Activated CD8-positive, alpha-beta memory T cell treated with anti-CD3 and anti-CD28 coated beads for 4 hours (primary cell): ENCODE data around the gene ASAP2.

Experiments
- DNase-seq, 2 donors: peaks; one replicate each; pipeline ENCODE4 v3.0.0-alpha.2; 2020; ENCODE audit warnings: low read depth in 2 of 2

Gene ASAP2

DNA sequence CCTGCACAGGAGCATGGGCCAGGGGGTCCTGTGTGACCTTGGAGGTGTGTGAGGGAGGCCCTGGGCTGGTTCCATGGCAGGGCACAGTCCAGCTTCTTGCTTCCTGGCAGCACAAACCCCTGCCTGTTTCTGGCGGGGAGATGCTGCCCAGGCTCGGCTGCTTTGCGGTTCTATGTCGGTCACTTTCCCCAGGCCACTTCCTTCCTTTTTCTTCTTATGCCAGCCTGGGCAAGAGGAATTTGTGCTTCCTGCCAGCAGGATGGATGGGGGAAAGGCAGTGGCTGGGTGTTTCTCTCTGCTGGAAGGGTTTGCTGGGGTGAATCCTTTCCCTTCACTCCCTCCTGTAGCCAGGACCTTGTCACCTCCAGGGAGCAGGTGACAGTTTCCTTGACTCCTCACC, 24.3 kb downstream of the ASAP2 start:
- DNase-seq = no peak

DNA sequence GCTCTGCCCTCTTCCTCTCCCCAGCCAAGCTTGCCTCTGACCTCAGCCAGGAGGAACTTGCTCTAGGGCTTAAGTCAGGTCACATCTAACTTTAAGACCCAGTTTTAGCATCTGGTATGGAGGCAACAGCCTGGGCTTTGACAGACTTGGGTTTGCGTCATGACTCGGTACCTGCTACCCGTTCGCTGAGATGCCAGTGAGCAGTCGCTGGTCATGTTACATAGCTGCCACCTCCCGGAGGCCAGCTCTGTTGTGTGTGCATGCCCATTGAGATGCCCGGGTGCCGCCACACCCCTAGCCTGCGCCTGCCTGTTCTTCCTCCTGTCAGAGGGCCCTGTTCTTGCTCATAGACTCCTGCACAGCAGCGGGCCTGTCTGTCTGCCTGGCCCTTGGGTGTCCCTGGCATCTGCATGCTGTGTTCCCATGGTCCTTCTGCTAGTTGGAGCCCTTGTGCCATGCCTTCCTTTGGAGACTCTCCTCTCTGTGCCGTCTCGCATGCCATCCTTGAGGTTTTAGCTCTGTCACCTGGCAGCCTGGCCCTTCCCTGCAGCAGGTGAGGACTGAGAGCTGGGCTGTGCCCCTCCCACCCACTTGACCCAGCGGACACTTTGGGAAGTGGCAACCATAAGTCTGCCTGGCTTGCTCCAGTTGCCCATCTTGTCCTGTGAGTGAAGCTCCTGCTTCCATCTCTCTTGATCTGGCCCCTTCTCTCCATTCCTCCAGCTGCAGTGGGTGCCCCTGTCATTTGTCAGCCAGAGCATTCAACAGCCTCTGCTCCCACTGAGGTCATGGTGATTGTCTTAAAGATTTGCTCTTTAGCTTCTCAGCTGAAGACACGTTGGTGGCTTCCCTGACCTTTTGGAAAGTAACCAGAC, 24.9 kb downstream of the ASAP2 start:
- no peak for DNase-seq

DNA sequence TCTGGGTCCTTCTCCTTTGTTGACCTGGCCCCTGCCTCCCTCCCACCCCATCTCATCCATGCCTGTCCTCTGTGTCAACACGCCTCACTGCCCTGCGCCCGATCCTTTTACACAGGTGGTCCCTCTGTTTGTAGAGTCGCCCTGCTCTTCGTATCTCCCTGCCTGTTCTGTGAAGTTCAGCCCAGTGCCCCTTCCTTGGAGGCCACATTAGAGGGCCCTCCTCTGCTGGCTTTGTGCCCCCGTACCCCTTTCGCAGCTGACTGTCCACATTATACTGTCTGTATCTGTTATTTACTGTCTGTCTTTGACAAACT, 25.5 kb downstream of the ASAP2 start:
- no peak for DNase-seq

DNA sequence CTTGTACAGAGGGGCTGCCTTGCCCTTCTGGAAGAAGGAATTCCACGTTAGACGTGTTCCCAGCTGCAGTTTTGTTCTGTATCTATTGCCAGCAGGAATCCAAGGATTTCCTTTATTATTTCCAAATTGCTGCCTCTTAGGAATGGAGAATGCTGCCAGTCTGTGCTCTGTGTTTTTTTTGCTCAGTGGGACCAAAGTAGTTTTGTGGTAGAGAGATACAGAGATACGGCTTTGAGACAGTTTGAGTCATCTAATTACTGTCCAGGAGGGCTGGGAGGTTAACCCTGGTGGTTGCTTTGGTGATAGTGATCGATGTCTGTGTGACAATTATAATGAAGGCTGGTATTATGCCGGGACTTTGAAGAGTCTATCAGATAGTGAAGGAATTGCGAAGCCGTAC, 26.3 kb downstream of the ASAP2 start:
- DNase-seq = no peak

DNA sequence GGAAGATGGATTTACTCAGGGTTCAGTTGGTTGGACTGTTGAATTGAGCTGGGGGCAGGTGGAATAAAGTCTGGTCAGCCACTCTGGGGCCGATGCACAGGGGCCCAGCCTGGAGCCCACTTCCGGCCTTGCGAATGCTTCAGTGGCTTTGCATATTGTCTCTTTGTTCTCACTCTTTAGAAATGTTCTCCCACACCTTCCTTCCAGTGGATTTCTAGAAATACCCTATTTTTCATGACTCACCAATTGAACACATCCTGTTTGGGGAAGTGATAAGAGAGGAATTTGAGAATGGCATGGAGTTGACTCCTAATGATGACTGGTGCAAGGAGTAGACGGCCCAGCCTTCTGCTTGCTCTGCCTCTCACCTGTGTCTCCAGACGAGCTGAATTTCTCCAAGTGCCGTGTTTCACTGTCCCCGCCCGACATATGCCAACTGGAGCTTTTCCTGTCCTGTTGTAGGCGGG, 28.1 kb downstream of the ASAP2 start:
- DNase-seq = no peak

DNA sequence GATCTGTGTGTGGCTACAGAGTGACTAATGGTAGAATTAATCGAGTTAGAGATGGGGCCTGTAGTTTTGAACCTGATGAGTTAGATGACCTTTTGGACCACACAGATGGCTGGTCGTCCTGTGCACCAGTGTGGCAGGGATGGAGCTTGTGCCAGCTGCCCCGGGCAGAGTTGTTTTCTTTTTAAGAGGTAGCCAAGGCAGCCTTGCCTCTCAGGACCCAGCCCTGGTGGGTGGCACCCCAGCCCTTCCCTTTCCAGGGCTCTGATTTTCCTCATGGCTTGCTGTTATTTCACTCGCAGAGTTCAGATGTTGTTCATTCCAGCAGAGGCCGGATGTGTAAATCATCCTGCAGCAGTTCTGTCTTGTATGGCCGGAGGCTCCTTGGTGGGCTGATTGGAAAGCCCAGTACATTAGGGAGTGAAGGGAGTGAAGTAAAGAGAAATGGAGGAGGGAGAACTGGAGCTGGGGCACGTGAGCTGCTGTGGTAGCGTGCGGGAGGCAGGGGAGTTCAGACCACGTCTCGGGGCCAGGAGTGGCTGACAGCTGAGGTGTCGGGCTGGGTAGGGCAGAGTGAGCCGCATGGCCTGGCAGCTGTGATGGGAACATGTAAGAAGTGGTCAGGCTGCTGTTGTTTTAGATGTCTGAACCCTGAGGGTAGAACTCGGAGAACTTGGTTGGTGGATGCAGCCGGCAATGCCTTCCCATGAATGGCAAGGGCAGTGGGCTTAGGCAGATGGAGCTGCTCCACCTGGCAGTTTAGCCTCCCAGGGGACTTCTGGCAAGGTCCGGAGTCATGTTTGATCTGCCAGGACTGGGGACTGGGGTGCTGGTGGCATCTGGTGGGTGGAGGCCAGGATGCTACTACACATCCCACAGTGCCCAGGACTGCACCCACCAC, 28.8 kb downstream of the ASAP2 start:
- no peak for DNase-seq

DNA sequence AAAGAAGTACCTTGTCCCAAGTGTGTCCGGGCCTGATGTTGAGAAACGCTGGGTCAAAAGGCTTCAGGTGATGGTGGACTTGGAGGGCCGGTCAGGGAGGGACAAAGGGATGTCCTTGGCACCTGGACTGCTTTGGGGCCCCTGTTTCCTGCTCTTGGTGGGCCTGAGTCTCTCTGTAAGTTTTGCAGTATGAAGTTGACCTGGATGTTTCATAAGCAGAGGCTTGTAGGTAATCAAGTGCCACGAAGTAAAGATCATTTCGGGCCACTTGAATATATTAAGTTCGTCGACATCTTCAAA, 29.4 kb downstream of the ASAP2 start:
- DNase-seq = no peak

DNA sequence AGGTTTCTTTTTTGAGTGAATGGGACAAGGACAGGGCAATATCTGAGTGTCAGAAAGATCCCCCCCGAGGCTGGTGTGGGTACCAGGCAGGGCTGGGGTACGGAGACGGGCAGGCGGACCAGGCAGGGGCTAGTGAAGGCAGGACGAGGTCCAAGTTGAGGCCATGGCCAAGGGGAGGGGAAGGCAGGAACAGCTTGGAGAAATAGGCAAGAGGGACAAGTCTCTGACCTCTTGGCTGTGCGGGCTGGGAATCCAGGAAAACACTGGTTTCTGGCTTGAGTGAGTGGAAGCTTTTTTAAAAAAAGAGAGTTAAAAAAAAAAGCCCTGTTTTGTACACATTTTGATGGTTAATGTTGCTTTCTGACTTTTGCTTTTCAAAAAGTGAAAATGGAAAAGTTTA, 30.3 kb downstream of the ASAP2 start:
- no peak for DNase-seq

DNA sequence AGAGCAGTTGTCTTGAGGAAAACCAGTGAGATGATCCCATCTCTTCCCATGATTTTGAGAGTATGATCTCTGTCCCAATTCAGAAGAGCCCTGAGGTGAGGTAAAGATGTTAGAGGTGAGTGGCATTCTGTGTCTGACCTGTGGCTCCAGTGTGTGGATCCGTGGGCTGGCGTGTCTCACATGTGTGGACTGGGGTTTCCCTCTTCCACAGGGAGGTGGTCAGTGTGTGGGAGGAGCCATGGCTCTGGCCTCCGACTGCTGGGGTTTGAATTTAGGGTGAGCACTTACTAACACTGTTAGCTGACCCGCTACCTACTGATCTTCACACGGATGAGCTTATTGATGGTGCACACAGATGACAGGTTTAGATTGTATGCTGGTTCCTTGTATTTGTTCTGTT, 31.2 kb downstream of the ASAP2 start:
- no peak for DNase-seq

DNA sequence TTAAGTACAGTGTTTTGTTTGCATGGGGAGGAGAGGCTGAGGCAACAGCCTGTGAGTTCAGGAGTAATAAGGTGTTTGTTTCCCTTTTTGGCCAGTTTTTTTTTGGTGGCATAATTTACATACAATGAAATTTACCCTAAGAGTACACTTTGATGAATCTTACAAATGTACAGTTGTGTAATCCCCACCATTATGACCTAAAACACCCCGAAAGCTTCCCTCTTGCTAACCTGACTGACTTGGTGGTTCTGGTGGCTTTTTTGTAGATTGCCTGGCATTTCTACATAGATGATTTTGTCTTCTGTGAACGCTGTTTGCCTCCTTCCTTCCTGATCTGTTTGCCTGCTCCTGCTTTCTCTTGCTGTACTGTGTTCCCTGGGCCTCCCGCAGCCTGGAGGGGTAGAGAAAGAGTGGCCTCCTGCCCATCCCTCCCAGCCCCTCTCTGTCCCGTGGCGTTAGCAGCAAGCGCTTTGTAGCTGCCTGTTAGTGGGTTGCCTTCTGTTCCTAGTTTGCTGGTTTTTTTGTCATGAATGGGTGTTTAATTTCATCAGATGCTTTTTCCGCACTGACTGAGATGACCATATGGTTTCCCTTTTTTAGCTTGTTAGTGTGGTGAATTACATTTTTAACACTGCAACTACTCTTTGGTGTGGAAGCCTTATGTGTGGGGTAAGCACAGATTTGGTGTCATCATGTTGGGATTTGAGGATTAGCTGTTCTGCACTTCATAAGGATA, 32.1 kb downstream of the ASAP2 start:
- no peak for DNase-seq

DNA sequence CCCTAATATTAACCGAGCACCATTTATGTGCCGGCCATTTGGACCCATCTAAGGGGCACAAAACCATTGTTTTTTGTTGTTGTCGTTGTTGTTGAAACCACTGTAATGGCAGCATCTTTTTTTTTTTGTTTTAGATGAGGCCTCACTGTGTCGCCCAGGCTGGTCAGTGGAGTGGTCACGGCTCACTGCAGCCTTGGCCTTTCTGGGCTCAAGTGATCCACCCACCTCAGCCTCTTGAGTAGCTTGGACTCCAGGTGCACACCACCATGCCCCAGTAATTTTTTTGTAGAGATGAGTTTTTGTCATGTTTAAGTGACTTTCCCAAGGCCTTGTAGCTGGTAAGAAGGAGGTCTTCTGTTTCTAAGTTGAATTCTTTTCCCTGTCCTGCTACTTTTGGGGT, 33.0 kb downstream of the ASAP2 start:
- no peak for DNase-seq

DNA sequence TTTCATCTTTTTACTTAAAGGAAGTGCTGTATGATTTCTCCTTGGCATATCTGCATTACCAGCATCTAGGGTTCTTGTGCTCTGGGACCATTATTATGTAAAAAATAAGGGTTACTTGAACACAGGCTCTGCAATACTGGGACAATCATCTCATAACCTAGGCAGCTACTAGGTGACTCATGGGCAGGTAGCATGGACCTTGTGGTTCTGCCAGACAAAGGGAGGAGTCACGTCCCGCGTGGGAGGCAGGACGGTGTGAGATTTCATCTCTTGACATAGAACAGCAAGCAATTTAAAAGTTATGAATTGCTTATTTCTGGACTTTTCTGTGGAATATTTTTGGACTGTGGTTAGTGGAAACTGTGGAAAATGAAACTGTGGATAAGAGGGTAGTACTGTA, 34.1 kb downstream of the ASAP2 start:
- DNase-seq = no peak

DNA sequence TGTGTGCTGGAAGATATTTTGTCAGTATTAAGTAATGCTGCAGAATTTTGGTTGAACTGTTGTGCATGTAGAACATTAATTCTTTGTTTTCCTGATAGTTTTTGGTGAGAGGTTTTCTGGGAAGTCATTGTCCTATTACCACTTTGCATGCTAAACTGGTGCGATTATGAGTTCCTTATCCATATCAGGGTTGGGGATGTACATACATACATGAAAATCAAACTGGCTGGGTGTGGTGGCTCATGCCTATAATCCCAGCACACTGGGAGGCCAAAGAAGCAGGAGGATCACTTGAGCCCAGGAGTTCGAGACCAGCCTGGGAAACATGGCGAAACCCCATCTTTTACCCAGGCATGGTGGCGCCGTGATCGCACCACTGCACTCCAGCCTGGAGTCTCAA, 34.6 kb downstream of the ASAP2 start:
- DNase-seq = no peak

DNA sequence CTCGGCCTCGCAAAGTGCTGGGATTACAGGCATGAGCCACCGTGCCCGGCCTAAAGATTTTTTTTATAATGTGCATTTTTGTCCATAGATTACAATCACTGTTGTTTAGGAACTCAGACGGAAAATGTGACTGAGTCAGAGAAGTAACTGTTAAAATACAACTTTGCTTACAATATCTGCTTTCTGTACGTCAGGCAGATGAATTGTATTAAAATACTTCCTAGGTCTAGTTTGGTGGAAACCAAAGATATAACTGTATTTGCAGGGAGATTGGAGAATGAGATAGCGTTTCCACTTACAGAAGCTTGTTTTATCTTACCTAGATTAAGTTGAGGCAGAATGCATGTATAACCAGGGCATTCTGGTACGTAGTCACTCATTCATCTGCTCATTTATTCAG, 36.7 kb downstream of the ASAP2 start:
- DNase-seq = no peak

DNA sequence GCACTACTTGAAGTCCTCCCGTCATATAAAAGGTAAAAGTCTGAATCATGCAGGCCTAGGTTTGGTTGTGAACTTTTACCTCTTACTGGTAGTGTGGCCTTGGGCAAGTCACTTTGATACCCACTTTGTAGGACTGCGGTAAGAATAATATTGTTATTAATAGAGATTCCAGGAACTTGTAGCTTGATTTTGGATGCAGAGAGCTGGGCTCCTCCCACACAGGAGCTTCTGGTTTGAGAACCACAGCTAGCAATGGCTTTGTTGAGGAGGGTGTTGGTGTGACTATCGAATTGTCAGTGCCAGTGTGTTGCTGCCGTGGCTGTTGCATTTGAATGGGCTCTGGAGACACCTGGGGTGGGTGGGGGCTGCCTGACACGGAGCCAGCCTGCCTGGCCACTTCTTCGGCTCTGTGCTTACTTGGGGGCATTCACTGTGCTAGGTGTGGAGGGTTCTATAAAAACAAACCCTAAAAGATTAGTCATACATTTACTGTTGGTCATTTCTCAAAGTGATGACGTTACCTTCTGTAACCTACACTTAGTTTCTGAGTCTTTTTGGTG, 38.5 kb downstream of the ASAP2 start:
- DNase-seq = no peak

DNA sequence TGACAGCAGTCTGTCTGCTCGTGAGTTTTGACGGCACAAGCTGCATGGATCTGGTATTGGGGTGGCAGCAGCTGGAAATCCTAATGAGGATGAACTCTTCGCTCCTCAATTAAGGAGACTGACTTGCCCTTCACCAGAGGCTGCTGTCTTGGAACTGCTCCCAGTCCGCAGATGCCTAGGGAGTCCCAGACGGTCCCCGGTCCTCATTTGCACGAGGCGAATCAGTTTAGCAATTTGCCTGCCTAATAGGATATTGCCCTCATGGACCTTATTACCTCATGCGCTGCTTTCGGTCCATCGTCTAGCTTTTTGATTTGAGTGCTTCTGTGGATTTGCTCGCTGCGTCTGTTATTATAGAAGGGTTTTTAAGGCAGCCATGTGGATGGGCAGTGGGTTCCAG, 40.6 kb downstream of the ASAP2 start:
- DNase-seq = no peak

DNA sequence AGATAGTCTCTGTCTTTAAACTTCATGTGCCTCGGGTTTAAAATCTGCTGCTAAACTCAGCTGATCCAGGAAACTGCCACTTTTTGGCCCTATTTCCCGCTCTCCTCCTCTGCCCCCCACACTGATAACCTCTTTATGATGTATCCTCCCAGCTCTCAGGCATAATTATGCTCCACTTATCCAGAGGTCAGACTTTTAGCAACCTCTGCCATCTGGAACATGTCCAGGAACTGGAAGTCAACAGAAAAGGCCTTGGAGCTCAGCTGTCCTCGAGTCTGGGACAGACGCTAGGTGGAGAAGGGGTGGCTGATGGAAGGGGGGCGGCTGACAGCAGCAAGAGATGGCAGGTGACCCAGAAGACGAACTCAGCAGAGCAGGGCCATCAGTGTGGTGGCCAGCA, 41.2 kb downstream of the ASAP2 start:
- no peak for DNase-seq

DNA sequence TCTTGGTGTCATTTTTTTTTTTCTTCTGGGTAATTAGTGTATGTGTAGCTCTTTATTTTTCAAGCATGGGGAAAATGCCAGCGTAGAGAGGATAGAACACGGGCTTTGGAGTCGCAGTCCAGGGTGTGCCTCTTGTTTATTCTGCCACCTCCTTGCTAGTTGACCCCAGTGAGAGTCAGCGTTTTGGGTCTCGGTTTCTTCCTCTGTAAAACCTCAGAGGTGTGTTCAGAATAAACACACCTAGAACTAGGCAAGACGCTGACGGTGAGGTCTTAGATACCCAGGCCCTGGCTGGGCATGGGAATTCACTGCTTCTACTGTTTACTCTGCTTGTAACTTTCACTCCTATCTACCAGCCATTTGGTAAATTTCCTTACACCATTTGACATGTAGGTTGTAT, 41.8 kb downstream of the ASAP2 start:
- DNase-seq = no peak

DNA sequence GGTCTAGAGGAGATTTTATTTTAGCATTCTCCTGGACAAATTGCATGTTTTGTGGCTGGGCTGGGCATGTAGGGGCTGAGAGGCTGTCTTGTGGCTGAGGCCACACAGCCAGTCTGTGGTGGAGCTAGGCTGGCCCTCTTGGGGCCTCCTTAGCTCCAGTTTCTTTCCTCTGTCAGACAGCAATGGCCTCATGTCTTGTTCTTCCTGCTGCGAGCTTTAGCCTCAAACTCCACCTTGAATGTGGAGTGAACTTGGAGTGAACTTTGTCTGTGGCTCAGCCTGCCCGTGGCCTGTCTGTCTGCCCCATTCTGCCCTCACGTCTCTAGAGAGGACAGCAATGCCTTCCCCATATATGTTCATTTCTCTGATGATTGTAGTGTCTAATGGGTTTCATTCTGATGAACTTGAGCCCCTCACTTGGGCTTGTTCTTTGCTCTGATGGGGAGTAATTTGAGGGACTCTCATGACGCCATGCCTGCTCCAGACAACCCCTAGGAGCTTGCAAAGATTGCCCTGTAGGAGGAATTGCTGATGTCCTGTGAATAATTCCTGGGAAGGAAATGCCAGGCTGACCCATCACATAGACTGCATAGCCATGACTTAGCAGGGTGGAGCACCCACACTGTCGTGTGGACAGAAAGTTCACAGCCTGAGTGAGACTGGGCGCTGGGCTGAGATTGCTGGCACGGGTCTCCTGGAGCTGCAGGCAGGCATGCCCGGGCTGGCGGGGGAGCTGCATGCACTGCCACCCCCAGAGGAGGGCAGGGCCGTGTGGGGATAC, 42.6 kb downstream of the ASAP2 start:
- no peak for DNase-seq

DNA sequence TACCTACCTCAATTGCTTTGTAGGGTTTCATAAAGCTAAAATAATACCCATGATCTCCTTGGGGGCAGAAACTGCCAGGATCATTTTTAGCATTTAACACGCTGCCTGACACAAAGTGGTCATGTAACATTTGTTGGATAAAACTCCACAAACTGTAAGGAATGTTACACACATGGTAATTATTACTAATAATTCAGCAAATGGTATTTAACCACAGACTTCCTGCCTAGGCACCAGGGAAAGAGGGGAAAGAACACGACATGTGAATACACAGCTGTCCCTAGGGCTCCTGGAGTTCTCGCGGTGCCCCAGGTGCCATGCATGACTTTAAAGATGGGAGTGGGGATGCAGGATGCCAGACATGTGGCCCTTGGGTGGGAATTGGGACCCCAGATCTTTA, 43.5 kb downstream of the ASAP2 start:
- DNase-seq = no peak

DNA sequence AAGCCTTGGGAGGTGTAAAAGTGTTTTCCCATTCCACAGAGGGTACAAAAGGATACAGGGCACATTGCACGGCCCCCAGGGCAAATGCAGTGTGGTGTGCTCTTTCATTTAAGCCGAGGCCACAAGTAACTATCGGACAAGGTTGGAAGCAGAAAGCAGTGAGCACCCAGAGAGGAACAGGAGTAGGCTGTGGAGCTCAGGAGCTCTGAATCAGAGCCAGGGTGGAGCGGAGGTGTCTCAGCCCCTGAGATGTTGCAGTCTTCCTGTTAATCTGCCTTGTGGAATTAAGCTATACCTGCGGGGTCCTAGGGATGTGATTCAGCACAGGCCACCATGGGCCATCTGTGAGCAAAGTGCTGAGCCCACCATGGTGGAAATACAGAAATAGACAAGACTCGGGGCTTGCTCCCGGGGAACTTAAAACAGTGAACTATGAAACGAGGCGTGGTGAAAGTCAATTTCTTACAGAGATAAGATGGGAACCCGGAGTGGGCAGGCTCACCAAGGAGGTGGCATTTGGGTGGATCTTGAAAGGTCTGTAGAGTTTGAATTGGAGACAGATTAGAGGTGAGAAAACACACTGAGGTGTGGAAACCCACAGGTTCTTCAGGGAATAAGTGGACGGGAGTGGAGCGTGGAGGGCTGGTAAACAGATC, 44.0 kb downstream of the ASAP2 start:
- DNase-seq = no peak
